ENCODE data around the gene SF3B3.

Gene SF3B3

DNA sequence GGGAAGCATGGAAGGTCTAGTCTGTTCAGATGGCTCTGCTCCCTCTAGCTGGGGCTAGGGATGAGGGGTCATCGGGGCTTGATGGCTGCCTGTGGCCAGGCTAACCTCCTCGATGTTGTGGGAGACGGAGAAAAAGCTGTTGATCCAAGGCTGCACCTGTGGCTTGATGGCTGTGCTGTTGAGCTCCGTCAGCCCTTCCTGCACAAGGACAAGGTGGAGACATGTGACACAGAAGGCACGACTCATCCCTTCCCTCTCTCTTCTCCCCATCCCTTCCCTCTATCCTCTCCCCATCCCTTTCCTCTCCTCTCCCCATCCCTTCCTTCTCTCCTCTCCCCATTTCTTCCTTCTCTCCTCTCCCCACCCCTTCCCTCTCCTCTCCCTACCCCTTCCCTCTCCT is 41.0 kb upstream of the SF3B3 start:
- H3K9ac ChIP-seq (ENCODE audit: low read depth in 1 of 2, low read length in 2 of 2): no peak overlapping the region
- H3K36me3 ChIP-seq (ENCODE audit: control insufficient read depth in 1 of 2, insufficient read depth in 2 of 2, low read length in 2 of 2): peaks cover 25 to 72% of the 10 kb centered on the region in 2 donors
- H3K27me3 ChIP-seq (ENCODE audit: control insufficient read depth in 1 of 2, insufficient read depth in 2 of 2, low read length in 2 of 2): no peaks in the 10 kb centered on the region
- H3K4me1 ChIP-seq (ENCODE audit: control insufficient read depth in 1 of 2, insufficient read depth in 2 of 2, low read length in 2 of 2): peaks cover 0 to 4% of the 10 kb centered on the region in 2 donors
- no peak overlapping the region for H3K27ac ChIP-seq (ENCODE audit: low read depth, low read length)
- no peak overlapping the region for H3K4me3 ChIP-seq (ENCODE audit: low read depth in 1 of 2, low read length in 2 of 2)
- H3K9me3 ChIP-seq (ENCODE audit: control insufficient read depth in 1 of 2, low read length in 2 of 2): no peaks in the 10 kb centered on the region

DNA sequence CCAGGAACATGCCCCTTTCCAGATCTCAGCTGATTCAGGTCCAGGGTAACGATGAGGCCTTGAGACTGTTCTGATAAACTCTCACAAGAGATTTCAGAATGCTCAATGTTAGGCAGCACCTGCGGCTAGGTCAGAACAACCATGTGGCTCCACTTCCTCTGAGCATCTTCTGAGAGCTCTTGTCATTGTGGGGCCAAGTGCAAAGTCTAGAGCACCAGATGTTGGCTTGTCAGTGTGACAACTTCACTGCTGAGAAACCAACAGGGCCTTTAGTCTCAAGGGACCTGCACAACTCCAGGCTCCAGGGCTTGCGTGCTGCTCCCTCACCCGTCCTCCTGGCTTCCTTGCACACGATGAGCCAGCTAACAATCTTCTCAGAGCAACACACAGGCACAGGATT is 40.2 kb upstream of the SF3B3 start:
- H3K4me1 ChIP-seq (ENCODE audit: control insufficient read depth in 1 of 2, insufficient read depth in 2 of 2, low read length in 2 of 2): peaks cover 0 to 4% of the 10 kb centered on the region in 2 donors
- no peaks in the 10 kb centered on the region for H3K27me3 ChIP-seq (ENCODE audit: control insufficient read depth in 1 of 2, insufficient read depth in 2 of 2, low read length in 2 of 2)
- no peak overlapping the region for H3K4me3 ChIP-seq (ENCODE audit: low read depth in 1 of 2, low read length in 2 of 2)
- peaks cover 25 to 66% of the 10 kb centered on the region in 2 donors for H3K36me3 ChIP-seq (ENCODE audit: control insufficient read depth in 1 of 2, insufficient read depth in 2 of 2, low read length in 2 of 2)
- no peaks in the 10 kb centered on the region for H3K9me3 ChIP-seq (ENCODE audit: control insufficient read depth in 1 of 2, low read length in 2 of 2)
- H3K9ac ChIP-seq (ENCODE audit: low read depth in 1 of 2, low read length in 2 of 2): no peak overlapping the region
- H3K27ac ChIP-seq (ENCODE audit: low read depth, low read length): no peak overlapping the region

DNA sequence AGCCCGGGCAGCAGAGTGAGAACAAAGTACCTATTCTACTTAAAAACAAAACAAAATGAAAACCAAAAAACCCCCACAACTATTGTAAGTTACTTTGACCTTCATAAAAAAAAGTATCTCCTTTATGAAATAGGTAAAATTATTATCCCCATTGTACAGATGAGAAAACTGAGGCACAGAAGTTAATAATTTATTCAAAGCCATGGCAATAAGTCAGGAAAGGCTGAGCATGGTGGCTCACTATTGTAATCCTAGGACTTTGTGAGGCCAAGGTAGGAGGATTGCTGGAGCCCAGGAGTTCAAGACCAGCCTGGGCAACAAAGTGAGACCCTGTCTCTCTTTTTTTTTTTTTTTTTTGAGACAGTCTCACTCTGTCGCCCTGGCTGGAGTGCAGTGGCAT is 38.7 kb upstream of the SF3B3 start:
- Histone ChIP-seq H3K27ac (ENCODE audit: low read depth, low read length) (no peak overlapping the region), H3K9ac (ENCODE audit: low read depth in 1 of 2, low read length in 2 of 2) (no peak overlapping the region), H3K4me1 (ENCODE audit: control insufficient read depth in 1 of 2, insufficient read depth in 2 of 2, low read length in 2 of 2) (peaks cover 0 to 4% of the 10 kb centered on the region in 2 donors), H3K36me3 (ENCODE audit: control insufficient read depth in 1 of 2, insufficient read depth in 2 of 2, low read length in 2 of 2) (peaks cover 31 to 55% of the 10 kb centered on the region in 2 donors), H3K27me3 (ENCODE audit: control insufficient read depth in 1 of 2, insufficient read depth in 2 of 2, low read length in 2 of 2) (no peaks in the 10 kb centered on the region), H3K9me3 (ENCODE audit: control insufficient read depth in 1 of 2, low read length in 2 of 2) (no peaks in the 10 kb centered on the region), H3K4me3 (ENCODE audit: low read depth in 1 of 2, low read length in 2 of 2) (no peak overlapping the region)

DNA sequence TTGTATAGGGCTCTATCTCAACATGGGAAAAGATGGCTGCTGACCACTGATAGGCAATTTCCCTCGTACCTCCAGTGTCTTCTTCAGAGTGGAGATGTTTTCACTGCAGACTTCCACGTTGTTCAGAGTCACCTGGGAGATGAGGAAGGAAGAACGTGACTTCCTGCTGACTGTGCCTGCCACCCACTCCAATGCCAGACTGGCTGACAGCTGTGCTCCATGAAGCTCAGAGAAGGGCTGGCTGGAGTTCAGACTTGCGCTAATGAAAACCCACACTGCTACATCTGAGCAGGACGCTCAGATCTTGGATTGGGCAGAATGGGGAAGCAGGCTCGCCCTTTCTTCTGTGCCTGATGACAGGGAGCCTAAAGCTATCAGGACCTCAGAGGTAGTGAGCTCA is 33.4 kb upstream of the SF3B3 start:
- no peaks in the 10 kb centered on the region for H3K27me3 ChIP-seq (ENCODE audit: control insufficient read depth in 1 of 2, insufficient read depth in 2 of 2, low read length in 2 of 2)
- H3K36me3 ChIP-seq (ENCODE audit: control insufficient read depth in 1 of 2, insufficient read depth in 2 of 2, low read length in 2 of 2): peaks cover 20 to 43% of the 10 kb centered on the region in 2 donors
- H3K4me1 ChIP-seq (ENCODE audit: control insufficient read depth in 1 of 2, insufficient read depth in 2 of 2, low read length in 2 of 2): no peaks in the 10 kb centered on the region
- H3K9ac ChIP-seq (ENCODE audit: low read depth in 1 of 2, low read length in 2 of 2): no peak overlapping the region
- H3K4me3 ChIP-seq (ENCODE audit: low read depth in 1 of 2, low read length in 2 of 2): no peak overlapping the region
- no peaks in the 10 kb centered on the region for H3K9me3 ChIP-seq (ENCODE audit: control insufficient read depth in 1 of 2, low read length in 2 of 2)
- no peak overlapping the region for H3K27ac ChIP-seq (ENCODE audit: low read depth, low read length)

DNA sequence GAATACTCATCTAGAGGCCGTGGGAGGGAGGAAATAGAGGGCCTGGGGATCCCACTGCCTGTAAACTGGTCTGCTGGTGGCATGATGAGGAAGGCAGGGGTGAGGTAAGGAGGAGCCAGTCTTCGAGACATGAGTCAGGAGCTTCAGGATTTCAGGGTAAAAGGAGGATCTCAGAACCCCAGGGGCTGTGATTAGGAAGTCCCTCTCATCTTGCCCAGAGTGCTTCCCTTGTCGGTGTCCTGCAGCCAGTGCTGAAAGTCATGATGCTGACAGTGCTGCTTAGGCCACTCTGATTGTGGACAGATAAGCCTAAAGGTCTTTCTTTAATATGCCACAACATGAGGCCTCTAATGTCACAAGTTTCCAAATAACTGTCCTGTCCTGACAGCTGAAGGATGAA is 29.8 kb upstream of the SF3B3 start:
- H3K36me3 ChIP-seq (ENCODE audit: control insufficient read depth in 1 of 2, insufficient read depth in 2 of 2, low read length in 2 of 2): peaks cover 39 to 64% of the 10 kb centered on the region in 2 donors
- H3K4me3 ChIP-seq (ENCODE audit: low read depth in 1 of 2, low read length in 2 of 2): no peak overlapping the region
- H3K9ac ChIP-seq (ENCODE audit: low read depth in 1 of 2, low read length in 2 of 2): no peak overlapping the region
- no peaks in the 10 kb centered on the region for H3K27me3 ChIP-seq (ENCODE audit: control insufficient read depth in 1 of 2, insufficient read depth in 2 of 2, low read length in 2 of 2)
- H3K4me1 ChIP-seq (ENCODE audit: control insufficient read depth in 1 of 2, insufficient read depth in 2 of 2, low read length in 2 of 2): peaks cover 0 to 4% of the 10 kb centered on the region in 2 donors
- H3K9me3 ChIP-seq (ENCODE audit: control insufficient read depth in 1 of 2, low read length in 2 of 2): no peaks in the 10 kb centered on the region
- H3K27ac ChIP-seq (ENCODE audit: low read depth, low read length): no peak overlapping the region

GRCh38 chr16:70494202-70494770 is 29.3 kb upstream of the SF3B3 start:
- Histone ChIP-seq H3K27ac (ENCODE audit: low read depth, low read length) (no peak overlapping the region), H3K9ac (ENCODE audit: low read depth in 1 of 2, low read length in 2 of 2) (no peak overlapping the region), H3K36me3 (ENCODE audit: control insufficient read depth in 1 of 2, insufficient read depth in 2 of 2, low read length in 2 of 2) (peaks cover 36 to 65% of the 10 kb centered on the region in 2 donors), H3K4me1 (ENCODE audit: control insufficient read depth in 1 of 2, insufficient read depth in 2 of 2, low read length in 2 of 2) (peaks cover 0 to 4% of the 10 kb centered on the region in 2 donors), H3K9me3 (ENCODE audit: control insufficient read depth in 1 of 2, low read length in 2 of 2) (no peaks in the 10 kb centered on the region), H3K27me3 (ENCODE audit: control insufficient read depth in 1 of 2, insufficient read depth in 2 of 2, low read length in 2 of 2) (no peaks in the 10 kb centered on the region), H3K4me3 (ENCODE audit: low read depth in 1 of 2, low read length in 2 of 2) (no peak overlapping the region)

GRCh38 chr16:70494777-70495176 is 28.8 kb upstream of the SF3B3 start:
- Histone ChIP-seq H3K27ac (ENCODE audit: low read depth, low read length) (no peak overlapping the region), H3K9me3 (ENCODE audit: control insufficient read depth in 1 of 2, low read length in 2 of 2) (no peaks in the 10 kb centered on the region), H3K4me1 (ENCODE audit: control insufficient read depth in 1 of 2, insufficient read depth in 2 of 2, low read length in 2 of 2) (peaks cover 0 to 4% of the 10 kb centered on the region in 2 donors), H3K4me3 (ENCODE audit: low read depth in 1 of 2, low read length in 2 of 2) (no peak overlapping the region), H3K27me3 (ENCODE audit: control insufficient read depth in 1 of 2, insufficient read depth in 2 of 2, low read length in 2 of 2) (no peaks in the 10 kb centered on the region), H3K36me3 (ENCODE audit: control insufficient read depth in 1 of 2, insufficient read depth in 2 of 2, low read length in 2 of 2) (peaks cover 33 to 62% of the 10 kb centered on the region in 2 donors), H3K9ac (ENCODE audit: low read depth in 1 of 2, low read length in 2 of 2) (no peak overlapping the region)

GRCh38 chr16:70495425-70496182 is 28.0 kb upstream of the SF3B3 start:
- Histone ChIP-seq H3K9me3 (ENCODE audit: control insufficient read depth in 1 of 2, low read length in 2 of 2) (no peaks in the 10 kb centered on the region), H3K4me1 (ENCODE audit: control insufficient read depth in 1 of 2, insufficient read depth in 2 of 2, low read length in 2 of 2) (peaks cover 0 to 4% of the 10 kb centered on the region in 2 donors), H3K4me3 (ENCODE audit: low read depth in 1 of 2, low read length in 2 of 2) (no peak overlapping the region), H3K27ac (ENCODE audit: low read depth, low read length) (no peak overlapping the region), H3K36me3 (ENCODE audit: control insufficient read depth in 1 of 2, insufficient read depth in 2 of 2, low read length in 2 of 2) (peaks cover 33 to 54% of the 10 kb centered on the region in 2 donors), H3K27me3 (ENCODE audit: control insufficient read depth in 1 of 2, insufficient read depth in 2 of 2, low read length in 2 of 2) (no peaks in the 10 kb centered on the region), H3K9ac (ENCODE audit: low read depth in 1 of 2, low read length in 2 of 2) (no peak overlapping the region)

DNA sequence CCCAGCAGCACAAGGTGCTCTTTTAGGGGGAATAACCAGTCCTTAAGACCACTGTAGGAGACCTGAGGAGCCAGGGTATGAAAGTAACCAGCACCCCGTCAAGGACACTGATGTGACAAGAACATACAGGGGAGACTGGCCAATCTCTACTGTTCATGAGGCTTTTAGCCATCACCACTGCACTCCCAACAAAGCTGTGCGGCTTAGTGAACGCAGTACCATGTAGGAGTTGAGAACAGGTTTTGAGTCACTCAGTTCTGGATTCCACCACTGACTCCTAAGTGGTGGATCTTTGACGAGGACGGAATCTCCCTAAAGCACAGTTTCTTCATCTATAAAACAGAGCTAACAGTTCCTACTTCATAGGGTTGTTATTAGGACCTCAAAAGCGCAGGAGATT is 27.1 kb upstream of the SF3B3 start:
- H3K27me3 ChIP-seq (ENCODE audit: control insufficient read depth in 1 of 2, insufficient read depth in 2 of 2, low read length in 2 of 2): no peaks in the 10 kb centered on the region

GRCh38 chr16:70508752-70509151 is 14.9 kb upstream of the SF3B3 start:
- peaks cover 30 to 66% of the 10 kb centered on the region in 2 donors for H3K36me3 ChIP-seq (ENCODE audit: control insufficient read depth in 1 of 2, insufficient read depth in 2 of 2, low read length in 2 of 2)
- no peaks in the 10 kb centered on the region for H3K27me3 ChIP-seq (ENCODE audit: control insufficient read depth in 1 of 2, insufficient read depth in 2 of 2, low read length in 2 of 2)
- H3K9ac ChIP-seq (ENCODE audit: low read depth in 1 of 2, low read length in 2 of 2): no peak overlapping the region
- no peak overlapping the region for H3K27ac ChIP-seq (ENCODE audit: low read depth, low read length)
- H3K4me3 ChIP-seq (ENCODE audit: low read depth in 1 of 2, low read length in 2 of 2): no peak overlapping the region
- no peaks in the 10 kb centered on the region for H3K4me1 ChIP-seq (ENCODE audit: control insufficient read depth in 1 of 2, insufficient read depth in 2 of 2, low read length in 2 of 2)
- no peaks in the 10 kb centered on the region for H3K9me3 ChIP-seq (ENCODE audit: control insufficient read depth in 1 of 2, low read length in 2 of 2)

More for the DNA sequence above, 27.1 kb upstream of the SF3B3 start:
- Histone ChIP-seq H3K36me3 (ENCODE audit: control insufficient read depth in 1 of 2, insufficient read depth in 2 of 2, low read length in 2 of 2) (peaks cover 33 to 56% of the 10 kb centered on the region in 2 donors), H3K4me1 (ENCODE audit: control insufficient read depth in 1 of 2, insufficient read depth in 2 of 2, low read length in 2 of 2) (peaks cover 0 to 4% of the 10 kb centered on the region in 2 donors), H3K4me3 (ENCODE audit: low read depth in 1 of 2, low read length in 2 of 2) (no peak overlapping the region), H3K27ac (ENCODE audit: low read depth, low read length) (no peak overlapping the region), H3K9me3 (ENCODE audit: control insufficient read depth in 1 of 2, low read length in 2 of 2) (no peaks in the 10 kb centered on the region), H3K9ac (ENCODE audit: low read depth in 1 of 2, low read length in 2 of 2) (no peak overlapping the region)
